HepG2 (cell line): Measurements from ENCODE around the gene CDC42EP4. TPM values are rescaled to one million over a fixed set of nuclear protein-coding genes. Genes with fewer than 3 reads are reported as not detected.

Experiments used
- AHR ChIP-seq: IDR thresholded peaks from 2 replicates; pipeline ENCODE4 v1.6.1; 2018; ENCODE audit warnings: missing genetic modification reagents, missing compliant biosample characterization
- CHCHD3 ChIP-seq: sonication (generic); formaldehyde crosslinking; IDR thresholded peaks from 2 replicates; pipeline ENCODE4 v1.8.0; 2022; ENCODE audit warnings: mild to moderate bottlenecking, missing genetic modification reagents, moderate library complexity
- CREB3 ChIP-seq: sonication (generic); formaldehyde crosslinking; IDR thresholded peaks from 2 replicates; pipeline ENCODE4 v1.5.0; 2020; ENCODE audit warnings: missing genetic modification reagents
- FOSL1 ChIP-seq: sonication (generic); formaldehyde crosslinking; IDR thresholded peaks from 2 replicates; pipeline ENCODE4 v1.9.0; 2021; ENCODE audit warnings: missing genetic modification reagents, borderline replicate concordance
- MXD4 ChIP-seq: IDR thresholded peaks from 2 replicates; pipeline ENCODE4 v1.6.1; 2016; ENCODE audit warnings: mild to moderate bottlenecking, missing biosample characterization, missing genetic modification reagents
- NCOA1 ChIP-seq: sonication (generic); formaldehyde crosslinking; IDR thresholded peaks from 2 replicates; pipeline ENCODE4 v1.9.0; 2021; ENCODE audit warnings: missing genetic modification reagents
- NPAS2 ChIP-seq: sonication (generic); formaldehyde crosslinking; IDR thresholded peaks from 2 replicates; pipeline ENCODE4 v1.8.0; 2022; ENCODE audit warnings: mild to moderate bottlenecking, missing genetic modification reagents, borderline replicate concordance
- NR2F1 ChIP-seq, 2 experiments: fragments of 450-650 bp in 1 of 2; formaldehyde crosslinking in 1 of 2; IDR thresholded peaks; 2 replicates each; pipeline versions ENCODE4 v1.5.0 to v1.6.1; 2016 to 2020; ENCODE audit warnings: mild to moderate bottlenecking in 1 of 2, missing compliant biosample characterization in 1 of 2, missing genetic modification reagents in 1 of 2, moderate library complexity in 1 of 2
- PITX1 ChIP-seq: sonication (generic); formaldehyde crosslinking; IDR thresholded peaks from 2 replicates; pipeline ENCODE4 v1.5.1; 2020; ENCODE audit warnings: mild to moderate bottlenecking, missing genetic modification reagents
- SP5 ChIP-seq: IDR thresholded peaks from 2 replicates; pipeline ENCODE4 v1.6.1; 2016; ENCODE audit warnings: low read depth, borderline replicate concordance
- ZFAT ChIP-seq: sonication (generic); formaldehyde crosslinking; conservative IDR thresholded peaks from 2 replicates; pipeline ENCODE4 v1.8.1; 2023; ENCODE audit warnings: missing genetic modification reagents, inconsistent platforms
- ZNF362 ChIP-seq: sonication (generic); formaldehyde crosslinking; IDR thresholded peaks from 2 replicates; pipeline ENCODE4 v1.4.0; 2020; ENCODE audit warnings: missing genetic modification reagents, mild to moderate bottlenecking, borderline replicate concordance
- ZNF790 ChIP-seq: sonication (generic); formaldehyde crosslinking; IDR thresholded peaks from 2 replicates; pipeline ENCODE4 v1.8.0; 2022; ENCODE audit warnings: missing genetic modification reagents, mild to moderate bottlenecking, borderline replicate concordance
- polyA plus RNA-seq, 8 experiments: library from polyadenylated mRNA; depleted of rRNA in 3 of 8; stranded (reverse) in 7 of 8; unstranded in 1 of 8; fragments of >200 nt; fragmentation: Illumina TruSeq in 4 of 8; extraction: Trizol in 4 of 8; gene quantifications; 2 replicates each; pipeline versions ENCODE4 v1.2.1 to v1.2.3, GENCODE V29; 2011 to 2016; ENCODE audit warnings: low read depth in 4 of 8, missing spikeins in 1 of 8, mixed read lengths in 1 of 8; ENCODE audit not compliant: insufficient read depth in 1 of 8
- total RNA-seq, 5 experiments: library from RNA; depleted of rRNA; stranded (reverse); fragments of >200 nt; fragmentation: Illumina TruSeq; extraction: Trizol; gene quantifications; 2 replicates each; pipeline ENCODE4 v1.2.3, GENCODE V29; 2016; ENCODE audit warnings: low read depth in 1 of 5
- TF ChIP-seq, protein P1 (sequence below): sonication (generic); formaldehyde crosslinking; IDR thresholded peaks from 2 replicates; pipeline ENCODE4 v1.4.0; 2020; ENCODE audit warnings: missing genetic modification reagents
- TF ChIP-seq, protein P2 (sequence below): sonication (generic); formaldehyde crosslinking; IDR thresholded peaks from 2 replicates; pipeline ENCODE4 v1.4.0; 2020; ENCODE audit warnings: missing genetic modification reagents

The CDC42EP4 gene
- total and polyA plus RNA-seq, 2 of the 13 experiments (the other 11 are each of a cell fraction or from before 2014, with no cell fraction given) = 19.0 to 54.0 TPM

DNA sequence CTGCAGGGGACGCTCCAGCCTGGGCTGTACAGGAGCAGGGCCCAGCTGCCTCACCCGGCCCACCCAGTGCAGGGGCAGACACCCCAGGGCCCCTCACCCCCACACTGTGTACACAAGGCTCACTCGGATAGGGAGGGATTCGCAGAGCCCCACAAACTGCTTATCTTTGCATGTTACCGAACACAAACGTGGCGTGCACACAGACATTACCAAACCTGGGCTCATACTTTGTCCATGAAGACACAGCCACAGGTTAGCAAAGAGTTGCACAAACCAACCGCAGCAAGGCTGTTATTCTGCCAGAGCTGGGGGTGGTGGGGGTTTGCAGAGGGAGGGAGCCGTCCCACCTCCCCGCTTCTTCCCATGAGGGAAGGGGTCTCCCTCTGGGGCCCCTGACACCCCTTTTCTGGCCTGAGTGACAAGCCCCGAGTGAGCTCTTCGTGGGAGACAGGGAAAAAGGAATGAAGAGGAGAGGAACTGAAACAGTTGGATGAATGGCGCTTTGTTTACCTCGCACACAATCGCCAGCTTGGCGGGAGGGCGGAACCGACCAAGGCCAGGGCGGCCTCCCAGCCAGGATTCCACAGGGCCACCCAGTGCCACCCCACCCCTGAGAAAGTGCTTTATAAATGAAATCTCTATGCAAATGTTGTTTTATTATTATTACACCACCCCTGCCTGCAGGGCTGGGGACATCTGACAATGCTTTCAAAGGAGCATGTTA, 49.7 kb downstream of the CDC42EP4 start (continued):
- peak; percentile 53; the same call in 1 of the 2 replicates for TF ChIP-seq PITX1 (CRISPR knock-in tag)
- TF ChIP-seq MXD4 = peak; percentile 54; the same call in 1 of the 2 replicates
- peak; percentile 25; the same call in 1 of the 2 replicates for TF ChIP-seq ZNF362
- TF ChIP-seq, protein P1, sequence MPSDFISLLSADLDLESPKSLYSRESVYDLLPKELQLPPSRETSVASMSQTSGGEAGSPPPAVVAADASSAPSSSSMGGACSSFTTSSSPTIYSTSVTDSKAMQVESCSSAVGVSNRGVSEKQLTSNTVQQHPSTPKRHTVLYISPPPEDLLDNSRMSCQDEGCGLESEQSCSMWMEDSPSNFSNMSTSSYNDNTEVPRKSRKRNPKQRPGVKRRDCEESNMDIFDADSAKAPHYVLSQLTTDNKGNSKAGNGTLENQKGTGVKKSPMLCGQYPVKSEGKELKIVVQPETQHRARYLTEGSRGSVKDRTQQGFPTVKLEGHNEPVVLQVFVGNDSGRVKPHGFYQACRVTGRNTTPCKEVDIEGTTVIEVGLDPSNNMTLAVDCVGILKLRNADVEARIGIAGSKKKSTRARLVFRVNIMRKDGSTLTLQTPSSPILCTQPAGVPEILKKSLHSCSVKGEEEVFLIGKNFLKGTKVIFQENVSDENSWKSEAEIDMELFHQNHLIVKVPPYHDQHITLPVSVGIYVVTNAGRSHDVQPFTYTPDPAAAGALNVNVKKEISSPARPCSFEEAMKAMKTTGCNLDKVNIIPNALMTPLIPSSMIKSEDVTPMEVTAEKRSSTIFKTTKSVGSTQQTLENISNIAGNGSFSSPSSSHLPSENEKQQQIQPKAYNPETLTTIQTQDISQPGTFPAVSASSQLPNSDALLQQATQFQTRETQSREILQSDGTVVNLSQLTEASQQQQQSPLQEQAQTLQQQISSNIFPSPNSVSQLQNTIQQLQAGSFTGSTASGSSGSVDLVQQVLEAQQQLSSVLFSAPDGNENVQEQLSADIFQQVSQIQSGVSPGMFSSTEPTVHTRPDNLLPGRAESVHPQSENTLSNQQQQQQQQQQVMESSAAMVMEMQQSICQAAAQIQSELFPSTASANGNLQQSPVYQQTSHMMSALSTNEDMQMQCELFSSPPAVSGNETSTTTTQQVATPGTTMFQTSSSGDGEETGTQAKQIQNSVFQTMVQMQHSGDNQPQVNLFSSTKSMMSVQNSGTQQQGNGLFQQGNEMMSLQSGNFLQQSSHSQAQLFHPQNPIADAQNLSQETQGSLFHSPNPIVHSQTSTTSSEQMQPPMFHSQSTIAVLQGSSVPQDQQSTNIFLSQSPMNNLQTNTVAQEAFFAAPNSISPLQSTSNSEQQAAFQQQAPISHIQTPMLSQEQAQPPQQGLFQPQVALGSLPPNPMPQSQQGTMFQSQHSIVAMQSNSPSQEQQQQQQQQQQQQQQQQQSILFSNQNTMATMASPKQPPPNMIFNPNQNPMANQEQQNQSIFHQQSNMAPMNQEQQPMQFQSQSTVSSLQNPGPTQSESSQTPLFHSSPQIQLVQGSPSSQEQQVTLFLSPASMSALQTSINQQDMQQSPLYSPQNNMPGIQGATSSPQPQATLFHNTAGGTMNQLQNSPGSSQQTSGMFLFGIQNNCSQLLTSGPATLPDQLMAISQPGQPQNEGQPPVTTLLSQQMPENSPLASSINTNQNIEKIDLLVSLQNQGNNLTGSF = no peak
- no peak for TF ChIP-seq NPAS2 (CRISPR knock-in tag)
- no peak for TF ChIP-seq NR2F1 (CRISPR knock-in tag; IDR thresholded peaks at IDR 0.05)
- TF ChIP-seq SP5 (CRISPR knock-in tag) = peak; percentile 81
- TF ChIP-seq ZNF790 (CRISPR knock-in tag) = no peak
- TF ChIP-seq FOSL1 (CRISPR knock-in tag) = peak; percentile 38; the same call in 1 of the 2 replicates
- peak; percentile 71; the same call in 1 of the 2 replicates for TF ChIP-seq NCOA1 (CRISPR knock-in tag)
- no peak; the same call in 1 of the 2 replicates for TF ChIP-seq AHR
- TF ChIP-seq, protein P2, sequence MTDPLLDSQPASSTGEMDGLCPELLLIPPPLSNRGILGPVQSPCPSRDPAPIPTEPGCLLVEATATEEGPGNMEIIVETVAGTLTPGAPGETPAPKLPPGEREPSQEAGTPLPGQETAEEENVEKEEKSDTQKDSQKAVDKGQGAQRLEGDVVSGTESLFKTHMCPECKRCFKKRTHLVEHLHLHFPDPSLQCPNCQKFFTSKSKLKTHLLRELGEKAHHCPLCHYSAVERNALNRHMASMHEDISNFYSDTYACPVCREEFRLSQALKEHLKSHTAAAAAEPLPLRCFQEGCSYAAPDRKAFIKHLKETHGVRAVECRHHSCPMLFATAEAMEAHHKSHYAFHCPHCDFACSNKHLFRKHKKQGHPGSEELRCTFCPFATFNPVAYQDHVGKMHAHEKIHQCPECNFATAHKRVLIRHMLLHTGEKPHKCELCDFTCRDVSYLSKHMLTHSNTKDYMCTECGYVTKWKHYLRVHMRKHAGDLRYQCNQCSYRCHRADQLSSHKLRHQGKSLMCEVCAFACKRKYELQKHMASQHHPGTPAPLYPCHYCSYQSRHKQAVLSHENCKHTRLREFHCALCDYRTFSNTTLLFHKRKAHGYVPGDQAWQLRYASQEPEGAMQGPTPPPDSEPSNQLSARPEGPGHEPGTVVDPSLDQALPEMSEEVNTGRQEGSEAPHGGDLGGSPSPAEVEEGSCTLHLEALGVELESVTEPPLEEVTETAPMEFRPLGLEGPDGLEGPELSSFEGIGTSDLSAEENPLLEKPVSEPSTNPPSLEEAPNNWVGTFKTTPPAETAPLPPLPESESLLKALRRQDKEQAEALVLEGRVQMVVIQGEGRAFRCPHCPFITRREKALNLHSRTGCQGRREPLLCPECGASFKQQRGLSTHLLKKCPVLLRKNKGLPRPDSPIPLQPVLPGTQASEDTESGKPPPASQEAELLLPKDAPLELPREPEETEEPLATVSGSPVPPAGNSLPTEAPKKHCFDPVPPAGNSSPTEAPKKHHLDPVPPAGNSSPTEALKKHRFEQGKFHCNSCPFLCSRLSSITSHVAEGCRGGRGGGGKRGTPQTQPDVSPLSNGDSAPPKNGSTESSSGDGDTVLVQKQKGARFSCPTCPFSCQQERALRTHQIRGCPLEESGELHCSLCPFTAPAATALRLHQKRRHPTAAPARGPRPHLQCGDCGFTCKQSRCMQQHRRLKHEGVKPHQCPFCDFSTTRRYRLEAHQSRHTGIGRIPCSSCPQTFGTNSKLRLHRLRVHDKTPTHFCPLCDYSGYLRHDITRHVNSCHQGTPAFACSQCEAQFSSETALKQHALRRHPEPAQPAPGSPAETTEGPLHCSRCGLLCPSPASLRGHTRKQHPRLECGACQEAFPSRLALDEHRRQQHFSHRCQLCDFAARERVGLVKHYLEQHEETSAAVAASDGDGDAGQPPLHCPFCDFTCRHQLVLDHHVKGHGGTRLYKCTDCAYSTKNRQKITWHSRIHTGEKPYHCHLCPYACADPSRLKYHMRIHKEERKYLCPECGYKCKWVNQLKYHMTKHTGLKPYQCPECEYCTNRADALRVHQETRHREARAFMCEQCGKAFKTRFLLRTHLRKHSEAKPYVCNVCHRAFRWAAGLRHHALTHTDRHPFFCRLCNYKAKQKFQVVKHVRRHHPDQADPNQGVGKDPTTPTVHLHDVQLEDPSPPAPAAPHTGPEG (CRISPR knock-in tag) = peak; percentile 88
- TF ChIP-seq ZFAT (CRISPR knock-in tag) = no peak
- no peak for TF ChIP-seq CREB3 (CRISPR knock-in tag)
- 0 out of 2 replicates have a peak, but pooled peaks have one; percentile 41 for TF ChIP-seq CHCHD3 (CRISPR knock-in tag)
